GM19025 (cell line): ENCODE measurements around the gene ZFP91.

ENCODE experiments used
- ATAC-seq: cut with Tn5 transposase; IDR thresholded peaks from one replicate; pipeline ENCODE4 v1.9.1; 2021; ENCODE audit warnings: mild to moderate bottlenecking, low read depth, moderate library complexity; ENCODE audit not compliant: unreplicated experiment

The ZFP91 gene

DNA sequence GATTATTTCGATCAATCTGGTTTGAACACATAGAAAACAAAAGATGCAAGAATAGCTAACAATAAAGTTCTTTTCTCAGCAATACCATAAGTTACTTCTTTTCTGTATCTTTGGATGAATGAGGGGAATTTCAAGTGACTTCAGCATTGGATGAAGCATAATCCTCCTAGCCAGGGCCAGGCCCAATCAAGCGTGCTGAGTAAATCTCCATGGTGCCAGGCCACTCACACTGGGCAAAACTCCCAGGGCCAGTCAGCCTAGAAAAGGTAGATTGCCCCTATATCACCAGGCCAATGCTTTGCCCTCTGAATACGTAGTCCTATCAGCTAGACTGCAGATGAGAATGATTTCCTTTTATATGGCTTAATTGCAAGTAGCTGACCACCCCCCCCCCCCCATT, 49.6 kb downstream of the ZFP91 start:
- ATAC-seq = no peak

DNA sequence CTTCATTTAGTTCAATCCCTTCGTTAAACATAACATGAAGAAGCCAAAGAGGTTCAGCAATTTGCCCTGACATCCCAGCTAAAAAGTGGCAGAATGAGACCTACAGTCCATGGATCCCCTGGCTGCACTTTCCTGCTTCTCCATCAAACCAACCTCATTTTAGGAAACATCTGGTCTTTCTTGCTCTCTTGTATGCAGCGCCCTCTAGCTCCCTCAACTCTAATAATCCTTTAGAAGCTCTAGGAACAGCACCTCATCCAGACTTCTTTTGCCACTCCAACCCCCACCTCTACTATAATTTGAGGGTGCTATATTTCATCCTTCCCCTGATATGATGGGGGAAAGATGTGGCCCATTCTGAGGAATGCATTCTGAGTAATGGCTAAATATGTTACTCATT, 51.0 kb downstream of the ZFP91 start:
- ATAC-seq = no peak

DNA sequence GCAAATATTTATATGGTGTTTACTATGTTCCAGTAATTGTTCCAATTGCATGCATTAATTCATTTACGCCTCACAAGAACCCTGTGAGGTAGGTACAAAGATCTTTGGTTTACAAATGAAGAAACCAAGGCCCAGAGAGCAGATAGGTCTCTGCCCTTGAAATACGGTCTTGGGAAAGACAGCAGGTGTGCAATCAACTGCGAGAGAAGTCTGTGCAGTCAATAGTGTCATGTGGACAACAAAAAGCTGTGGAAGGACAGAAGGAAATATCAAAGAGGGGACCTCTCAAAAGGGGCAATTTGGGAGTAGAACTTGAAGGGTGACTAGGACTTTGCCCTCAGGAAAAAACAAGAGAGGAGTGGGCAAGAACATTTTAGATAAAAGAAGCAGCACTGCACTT, 52.5 kb downstream of the ZFP91 start:
- no peak for ATAC-seq

DNA sequence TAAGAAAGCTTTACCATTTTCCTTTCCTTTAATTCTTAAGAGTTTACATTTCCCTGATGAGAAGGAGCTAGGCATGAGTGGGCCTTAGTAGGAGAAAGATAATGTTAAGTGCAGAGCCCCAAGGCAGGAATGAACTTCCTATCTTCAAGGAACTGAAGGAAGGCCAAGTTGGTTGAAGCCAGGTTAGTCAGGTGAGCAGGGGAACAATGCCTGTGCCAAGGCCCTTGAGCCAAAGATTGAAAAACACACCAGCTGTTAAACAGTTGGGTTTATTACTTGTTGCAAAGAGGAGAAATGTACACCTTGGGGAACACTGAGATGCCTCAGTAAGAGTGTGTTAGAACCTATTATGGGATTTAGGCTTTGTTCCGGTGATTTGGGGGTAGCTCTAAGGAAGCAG, 53.6 kb downstream of the ZFP91 start:
- ATAC-seq = no peak

DNA sequence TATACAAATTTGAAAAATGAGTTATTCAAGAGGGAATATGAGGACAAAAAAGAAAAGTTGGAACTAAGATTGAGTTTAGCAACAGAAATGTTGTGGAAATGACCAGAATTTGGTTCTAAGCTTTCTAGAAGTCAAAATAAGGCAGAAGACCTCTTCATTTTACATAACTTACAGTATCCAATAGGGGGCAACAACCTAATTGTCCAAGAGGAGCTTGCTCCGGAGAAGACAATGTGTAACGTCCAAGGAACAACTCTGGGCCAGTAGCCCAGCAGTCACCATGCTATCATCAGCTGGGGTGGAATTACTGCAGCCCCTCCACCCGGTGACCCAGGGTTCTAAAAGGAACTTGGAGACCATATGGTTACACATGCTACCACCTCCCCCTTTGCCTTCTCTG, 57.7 kb downstream of the ZFP91 start:
- ATAC-seq = no peak

GRCh38 chr11:58637371-58637770, 58.5 kb downstream of the ZFP91 start:
- ATAC-seq = no peak

DNA sequence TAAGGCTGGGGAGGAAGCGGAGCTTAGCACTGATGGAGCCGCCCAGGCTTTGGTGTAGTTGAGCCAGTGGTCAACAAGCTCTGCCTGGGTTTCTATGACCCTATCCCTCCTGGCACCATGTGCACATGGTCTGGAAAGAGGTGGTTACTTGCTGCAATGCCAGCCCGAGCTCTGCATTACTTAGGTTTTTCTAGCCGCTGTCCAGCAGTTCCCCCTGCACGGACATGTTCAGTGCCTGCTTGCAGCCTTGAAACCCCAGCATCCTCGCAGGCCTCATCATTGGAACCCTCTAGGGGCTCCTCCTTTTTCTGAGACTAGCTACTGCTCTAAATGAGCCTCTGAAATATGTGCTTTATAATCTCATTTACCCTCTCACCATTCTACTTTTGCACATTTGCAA, 60.2 kb downstream of the ZFP91 start:
- ATAC-seq = no peak

- ATAC-seq = no peak
These were observed 60.8 kb downstream of the ZFP91 start for GRCh38 chr11:58639669-58640068.

GRCh38 chr11:58640386-58641023, 61.6 kb downstream of the ZFP91 start:
- ATAC-seq = no peak

DNA sequence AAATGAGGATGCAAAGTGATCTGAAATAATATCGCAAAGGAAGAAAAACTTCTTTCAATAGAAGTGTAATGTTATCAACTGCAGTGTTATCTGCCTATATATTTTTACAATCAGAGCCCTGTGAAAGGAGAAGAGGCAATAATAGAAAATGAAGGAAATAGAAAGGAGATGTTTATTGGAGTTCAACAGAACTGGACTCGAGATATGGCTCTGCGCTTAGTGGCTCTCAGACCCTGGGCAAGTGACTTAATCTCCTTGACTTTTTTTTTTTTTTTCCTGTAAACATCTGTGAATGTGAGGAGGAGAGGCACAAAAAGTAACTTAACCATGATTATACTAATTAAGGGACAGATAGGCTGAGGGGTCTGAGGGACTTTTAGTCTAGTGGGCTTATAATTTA, 62.5 kb downstream of the ZFP91 start:
- no peak for ATAC-seq

DNA sequence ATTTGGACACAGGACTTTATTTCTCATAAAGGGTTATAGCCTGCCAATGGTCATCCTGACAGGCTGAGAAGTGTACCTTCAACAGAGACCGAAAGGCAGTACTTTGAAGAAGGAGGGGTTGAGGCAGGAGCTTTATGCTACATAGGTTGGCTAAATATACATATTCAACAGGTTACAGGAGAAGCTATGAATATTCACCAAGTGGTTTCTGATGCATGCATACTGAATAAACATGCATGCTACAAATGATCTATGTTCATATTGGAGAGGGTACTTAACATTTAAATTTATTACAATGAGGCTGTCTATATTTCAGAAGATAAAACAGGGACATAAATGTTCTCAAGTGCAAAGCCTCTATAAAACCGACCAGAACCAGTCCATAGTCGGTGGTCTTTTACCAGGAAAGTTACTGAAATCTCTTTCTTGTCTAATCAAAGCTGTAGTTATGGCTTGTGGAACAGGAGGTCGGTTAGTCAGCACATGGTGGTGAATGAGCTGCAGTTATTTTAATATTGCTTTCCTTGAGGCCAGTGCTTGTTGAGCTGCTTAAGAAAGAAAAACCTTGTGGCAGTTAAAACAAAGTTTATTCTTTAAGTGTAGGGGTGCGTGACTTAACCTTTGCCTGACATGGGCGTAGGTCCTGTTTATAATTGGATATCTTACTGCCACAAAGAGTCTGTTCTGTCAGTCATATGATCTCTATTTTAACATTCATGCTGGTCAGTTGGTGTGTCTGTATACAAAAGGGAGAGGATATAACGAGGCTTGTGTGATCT, 63.1 kb downstream of the ZFP91 start:
- no peak for ATAC-seq

DNA sequence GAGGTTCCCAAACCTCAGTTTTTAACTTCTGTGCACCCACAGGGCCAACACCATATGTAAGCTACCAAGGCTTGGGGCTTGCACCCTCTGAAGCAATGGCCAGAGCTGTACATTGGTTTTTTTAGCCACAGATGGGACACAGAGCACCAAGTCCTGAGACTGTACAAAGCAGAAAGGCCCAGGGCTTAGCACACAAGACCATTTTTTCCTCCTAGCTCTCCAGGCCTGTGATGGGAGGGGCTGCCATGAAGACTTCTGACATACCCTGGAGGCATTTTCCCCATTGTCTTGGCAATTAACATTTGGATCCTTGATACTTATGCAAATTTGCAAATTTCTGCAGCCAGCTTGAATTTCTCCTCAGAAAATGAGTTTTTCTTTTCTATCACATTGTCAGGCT, 67.0 kb downstream of the ZFP91 start:
- ATAC-seq = no peak

- peak; percentile 84 for ATAC-seq
These were observed 68.4 kb downstream of the ZFP91 start for GRCh38 chr11:58647141-58647699.

DNA sequence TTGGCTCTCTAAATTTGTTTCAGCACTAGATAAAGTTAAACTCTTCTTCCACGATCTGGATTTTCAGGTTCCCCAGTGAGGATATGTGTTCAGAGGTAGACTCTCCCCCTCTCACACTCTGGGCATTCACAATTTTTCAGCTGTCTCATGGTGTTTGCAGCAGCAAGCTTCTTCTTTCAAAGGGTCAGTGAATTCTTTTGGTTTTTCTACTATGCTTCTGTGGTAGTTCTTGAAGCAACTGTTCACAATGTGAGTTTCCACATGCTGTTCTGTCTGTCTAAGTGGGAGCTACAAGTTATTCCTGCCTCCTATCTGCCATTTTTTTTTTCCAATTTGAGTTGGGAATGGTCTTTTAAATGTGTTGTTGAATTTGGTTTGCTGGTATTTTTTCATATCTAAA, 69.0 kb downstream of the ZFP91 start:
- no peak for ATAC-seq

- ATAC-seq = no peak
These were observed 70.8 kb downstream of the ZFP91 start for GRCh38 chr11:58649623-58650022.

- ATAC-seq = no peak
These were observed 71.6 kb downstream of the ZFP91 start for GRCh38 chr11:58650496-58650895.

DNA sequence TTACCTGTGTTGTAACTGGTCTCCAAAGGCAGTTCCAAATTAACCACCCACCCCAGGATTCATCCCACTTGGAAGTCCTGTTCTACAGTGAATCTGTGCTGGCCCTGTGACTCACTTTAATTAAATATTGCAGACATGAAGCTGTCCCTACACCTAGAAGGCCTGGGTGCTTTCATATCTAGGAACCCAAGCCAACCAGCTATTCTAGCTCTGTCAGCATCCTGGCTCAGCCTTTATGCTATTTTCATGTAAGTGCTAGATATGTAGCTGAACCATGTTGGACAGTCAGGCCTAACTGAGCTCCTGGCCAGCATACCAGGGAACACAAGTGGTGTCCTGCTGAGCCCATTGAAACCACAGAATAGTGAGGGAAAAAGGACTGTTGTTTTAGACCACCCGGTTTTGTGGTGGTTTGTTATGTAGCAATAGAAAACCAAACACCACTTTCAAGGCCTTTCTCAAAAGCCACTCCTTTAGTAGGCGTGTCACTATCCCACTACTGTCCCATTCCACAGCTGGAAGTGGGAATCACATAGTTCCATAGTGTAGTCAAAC, 73.9 kb downstream of the ZFP91 start:
- no peak for ATAC-seq

GRCh38 chr11:58654079-58654907, 75.4 kb downstream of the ZFP91 start:
- peak; percentile 77 for ATAC-seq

DNA sequence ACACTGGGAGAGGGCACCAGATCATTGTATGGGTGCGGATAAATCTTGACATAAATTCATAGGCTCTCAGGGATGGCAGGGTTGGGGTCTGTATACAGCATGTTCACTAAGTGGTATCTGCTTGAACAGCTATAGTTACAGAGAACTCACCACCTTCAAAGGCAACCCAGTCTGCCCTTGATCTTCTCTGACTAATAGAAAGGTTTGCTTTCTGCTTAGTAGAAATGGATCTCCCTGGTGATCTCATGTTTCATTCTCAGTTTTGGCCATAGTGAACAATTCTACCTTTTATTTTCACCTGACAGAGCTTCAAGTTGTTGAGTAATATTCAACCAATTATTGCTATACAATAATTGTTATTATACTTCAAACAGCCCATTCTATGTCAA, 76.0 kb downstream of the ZFP91 start:
- ATAC-seq = no peak

GRCh38 chr11:58656348-58656747, 77.5 kb downstream of the ZFP91 start:
- ATAC-seq = no peak

- ATAC-seq = no peak
These were observed 79.8 kb downstream of the ZFP91 start for GRCh38 chr11:58658623-58659022.
